H9 (cell line): ENCODE data around the gene SH3RF3. TPM values are rescaled to one million over a fixed set of nuclear protein-coding genes. Genes with fewer than 3 reads are reported as not detected.

ENCODE experiments used
- DNase-seq: peaks from one replicate; pipeline ENCODE4 v3.0.0-alpha.2; 2017
- H2AFZ ChIP-seq: one replicate; pipeline ENCODE4 v1.6.1; 2013; ENCODE audit warnings: mild to moderate bottlenecking, low read length, control low read depth, moderate library complexity
- H2AK5ac ChIP-seq: 2 replicates; pipeline ENCODE4 v1.6.1; 2013; ENCODE audit warnings: low read length, control low read depth, mixed read lengths; ENCODE audit not compliant: insufficient read length
- H2BK120ac ChIP-seq: one replicate; pipeline ENCODE4 v1.6.1; 2013; ENCODE audit warnings: low read depth, mild to moderate bottlenecking, low read length, control low read depth, inconsistent platforms; ENCODE audit not compliant: poor library complexity, severe bottlenecking
- H2BK12ac ChIP-seq: 2 replicates; pipeline ENCODE4 v1.6.1; 2013; ENCODE audit warnings: low read length, control low read depth, mixed read lengths, low read depth; ENCODE audit not compliant: insufficient read length
- H2BK15ac ChIP-seq: 2 replicates; pipeline ENCODE4 v1.6.1; 2013; ENCODE audit warnings: low read depth, low read length, control low read depth
- H2BK20ac ChIP-seq: one replicate; pipeline ENCODE4 v1.6.1; 2013; ENCODE audit warnings: low read depth, mild to moderate bottlenecking, low read length, control low read depth, inconsistent platforms; ENCODE audit not compliant: poor library complexity, severe bottlenecking
- H2BK5ac ChIP-seq: 2 replicates; pipeline ENCODE4 v1.6.1; 2013; ENCODE audit warnings: low read length, control low read depth, mixed read lengths; ENCODE audit not compliant: insufficient read length
- H3K14ac ChIP-seq: 2 replicates; pipeline ENCODE4 v1.6.1; 2013; ENCODE audit warnings: low read length, control low read depth; ENCODE audit not compliant: insufficient read depth
- H3K18ac ChIP-seq: 2 replicates; pipeline ENCODE4 v1.6.1; 2013; ENCODE audit warnings: low read depth, mild to moderate bottlenecking, mixed read lengths, low read length, control low read depth; ENCODE audit not compliant: insufficient read length
- H3K23ac ChIP-seq: 2 replicates; pipeline ENCODE4 v1.6.1; 2013; ENCODE audit warnings: low read length, control low read depth, mixed read lengths, low read depth; ENCODE audit not compliant: insufficient read length
- H3K23me2 ChIP-seq: 2 replicates; pipeline ENCODE4 v1.6.1; 2013; ENCODE audit warnings: low read depth, mild to moderate bottlenecking, mixed read lengths, low read length, control low read depth; ENCODE audit not compliant: insufficient read length, poor library complexity, severe bottlenecking
- H3K27ac ChIP-seq: 2 replicates; pipeline ENCODE4 v1.5.1; 2013; ENCODE audit warnings: low read length, control low read depth, mixed read lengths, low read depth; ENCODE audit not compliant: insufficient read length
- H3K27me3 ChIP-seq: 2 replicates; pipeline ENCODE4 v1.6.1; 2013; ENCODE audit warnings: low read length, control low read depth, inconsistent platforms; ENCODE audit not compliant: insufficient read depth
- H3K4ac ChIP-seq: 2 replicates; pipeline ENCODE4 v1.6.1; 2013; ENCODE audit warnings: low read depth, mild to moderate bottlenecking, control low read depth, inconsistent platforms, low read length, moderate library complexity
- H3K4me1 ChIP-seq: 2 replicates; pipeline ENCODE4 v1.6.1; 2013; ENCODE audit warnings: low read length, control low read depth, inconsistent platforms; ENCODE audit not compliant: insufficient read depth
- H3K4me2 ChIP-seq: 2 replicates; pipeline ENCODE4 v1.6.1; 2013; ENCODE audit warnings: low read length, control low read depth, mixed read lengths; ENCODE audit not compliant: insufficient read length, insufficient read depth
- H3K56ac ChIP-seq: 2 replicates; pipeline ENCODE4 v1.6.1; 2013; ENCODE audit warnings: low read depth, mild to moderate bottlenecking, mixed read lengths, low read length, control low read depth; ENCODE audit not compliant: insufficient read length
- H3K79me1 ChIP-seq: 2 replicates; pipeline ENCODE4 v1.6.1; 2013; ENCODE audit warnings: low read depth, mild to moderate bottlenecking, moderate library complexity, low read length, control low read depth, inconsistent platforms; ENCODE audit not compliant: insufficient read depth, poor library complexity, severe bottlenecking
- H3K79me2 ChIP-seq: 2 replicates; pipeline ENCODE4 v1.6.1; 2013; ENCODE audit warnings: low read length, control low read depth, inconsistent platforms; ENCODE audit not compliant: insufficient read depth
- H3K9ac ChIP-seq: 2 replicates; pipeline ENCODE4 v1.6.1; 2013; ENCODE audit warnings: low read length, control low read depth, mixed read lengths; ENCODE audit not compliant: insufficient read length; ENCODE audit errors: extremely low read depth
- H3K9me3 ChIP-seq: one replicate; pipeline ENCODE4 v1.6.1; 2013; ENCODE audit warnings: low read depth, low read length, inconsistent platforms; ENCODE audit not compliant: control insufficient read depth
- H3T11ph ChIP-seq: one replicate; pipeline ENCODE4 v1.6.1; 2013; ENCODE audit warnings: mild to moderate bottlenecking, low read length, control low read depth, inconsistent platforms
- H4K20me1 ChIP-seq: one replicate; pipeline ENCODE4 v1.6.1; 2013; ENCODE audit not compliant: control insufficient read depth, insufficient read length, insufficient read depth
- H4K5ac ChIP-seq: 2 replicates; pipeline ENCODE4 v1.6.1; 2013; ENCODE audit warnings: low read depth, mild to moderate bottlenecking, mixed read lengths, low read length, control low read depth; ENCODE audit not compliant: insufficient read length
- H4K8ac ChIP-seq: replicated peaks from 2 replicates; pipeline ENCODE4 v1.6.1; 2013; ENCODE audit warnings: low read length, control low read depth, mixed read lengths, low read depth; ENCODE audit not compliant: insufficient read length
- H4K91ac ChIP-seq: 2 replicates; pipeline ENCODE4 v1.6.1; 2013; ENCODE audit warnings: low read depth, mild to moderate bottlenecking, moderate library complexity, mixed read lengths, low read length, control low read depth; ENCODE audit not compliant: insufficient read length
- H3K27ac Mint-ChIP-seq, 3 experiments: 2 replicates in 2 of 3; 3 replicates in 1 of 3; pipeline ENCODE4 v1.8.0; 2020 to 2021; ENCODE audit warnings: mixed read lengths in 3 of 3, mild to moderate bottlenecking in 1 of 3, moderate library complexity in 1 of 3
- H3K27me3 Mint-ChIP-seq: 2 replicates; pipeline ENCODE4 v1.8.0; 2021; ENCODE audit warnings: low read depth, mild to moderate bottlenecking, moderate library complexity, mixed read lengths
- H3K36me3 Mint-ChIP-seq, 3 experiments: 2 replicates in 2 of 3; 3 replicates in 1 of 3; pipeline ENCODE4 v1.8.0; 2020 to 2021; ENCODE audit warnings: low read depth in 3 of 3, mixed read lengths in 3 of 3; ENCODE audit not compliant: insufficient read depth in 1 of 3
- H3K4me1 Mint-ChIP-seq, 2 experiments: 2 replicates each; pipeline ENCODE4 v1.8.0; 2020; ENCODE audit warnings: mixed read lengths in 2 of 2
- H3K4me3 Mint-ChIP-seq, 2 experiments: 2 replicates in 1 of 2; 3 replicates in 1 of 2; pipeline ENCODE4 v1.8.0; 2020 to 2021; ENCODE audit warnings: mild to moderate bottlenecking in 2 of 2, mixed read lengths in 2 of 2, moderate library complexity in 1 of 2
- H3K9me3 Mint-ChIP-seq, 2 experiments: 2 replicates in 1 of 2; 3 replicates in 1 of 2; pipeline ENCODE4 v1.8.0; 2020; ENCODE audit warnings: mild to moderate bottlenecking in 2 of 2, mixed read lengths in 2 of 2, moderate library complexity in 1 of 2
- CTCF ChIP-seq: fragments of 200-600 bp; sonication (generic); conservative IDR thresholded peaks from 3 replicates; pipeline ENCODE4 v1.8.0; 2021; ENCODE audit warnings: antibody characterized with exemption, mild to moderate bottlenecking
- WGBS: extraction: QIAGEN DNeasy Blood & Tissue Kit; methylation state at CpG from one replicate; pipeline ENCODE4 v1.1.7; 2013; ENCODE audit warnings: missing lambda C conversion rate, low lambda C conversion rate, mixed read lengths; ENCODE audit not compliant: insufficient read length; ENCODE audit errors: extremely low coverage; 5-methylcytosine and 5-hydroxymethylcytosine counted together
- total RNA-seq: library from RNA; stranded (reverse); gene quantifications from 2 replicates; pipeline ENCODE4 v1.2.1, GENCODE V29; 2021

Gene SH3RF3
- total RNA-seq, 1 experiment from 2014 or later, result 0.46 TPM

- H3K9me3 Mint-ChIP-seq, result no peaks in the 10 kb centered on the region
Measured at GRCh38 chr2:109514857-109515256, 385.9 kb downstream of the SH3RF3 start.

More at GRCh38 chr2:109514857-109515256, 385.9 kb downstream of the SH3RF3 start:
- no peak overlapping the region for H3K4ac ChIP-seq
- no peak overlapping the region for H3K27ac ChIP-seq
- no peaks in the 10 kb centered on the region for H3K79me1 ChIP-seq
- H4K8ac ChIP-seq, result no peak overlapping the region
- no peak overlapping the region for H3K4me2 ChIP-seq
- H3K79me2 ChIP-seq, result no peaks in the 10 kb centered on the region
- no peak overlapping the region for H2BK20ac ChIP-seq
- H2BK5ac ChIP-seq, result no peak overlapping the region
- no peak overlapping the region for H2BK120ac ChIP-seq
- no peak overlapping the region for H2BK15ac ChIP-seq
- no peak overlapping the region for H2BK12ac ChIP-seq
- no peak overlapping the region for H3K23ac ChIP-seq
- no peak for TF ChIP-seq CTCF
- DNase-seq, result no peak
- H2AK5ac ChIP-seq, result no peak overlapping the region
- H3K9me3 ChIP-seq, result no peaks in the 10 kb centered on the region
- H3K27ac Mint-ChIP-seq, result peak overlapping the region in 1 of 3 experiments; percentile 31; a peak in 1 of 7 replicates
- no peak overlapping the region for H3K56ac ChIP-seq
- H3K14ac ChIP-seq, result no peak overlapping the region
- no peaks in the 10 kb centered on the region for H4K20me1 ChIP-seq
- no peak overlapping the region for H4K91ac ChIP-seq
- H2AFZ ChIP-seq, result no peak overlapping the region
- peaks cover 2% of the 10 kb centered on the region for H3K27me3 Mint-ChIP-seq
- no peak overlapping the region for H4K5ac ChIP-seq
- H3K36me3 Mint-ChIP-seq, result no peaks in the 10 kb centered on the region; a peak in 1 of 7 replicates
- no peaks in the 10 kb centered on the region for H3K23me2 ChIP-seq
- H3T11ph ChIP-seq, result no peak overlapping the region
- H3K27me3 ChIP-seq, result no peaks in the 10 kb centered on the region
- H3K4me1 Mint-ChIP-seq, result peaks cover 4% of the 10 kb centered on the region in 2 experiments; a peak in 2 of 4 replicates
- no peaks in the 10 kb centered on the region for H3K4me1 ChIP-seq
- H3K18ac ChIP-seq, result no peak overlapping the region
- H3K9ac ChIP-seq, result no peak overlapping the region
- H3K4me3 Mint-ChIP-seq, result peak overlapping the region in 1 of 2 experiments; percentile 51; a peak in 1 of 5 replicates
- WGBS, result no CpG with 5 or more reads among the region's 5 CpGs
